Karpas-422 (cell line): ENCODE data around the gene ABO. TPM values are rescaled to one million over a fixed set of nuclear protein-coding genes. Genes with fewer than 3 reads are reported as not detected.

ENCODE experiments used
- DNase-seq: peaks from one replicate; pipeline ENCODE4 v3.0.0-alpha.2; 2015
- H2AFZ ChIP-seq: fragments of 200-600 bp; sonication (generic); 2 replicates; pipeline ENCODE4 v1.6.1; 2014; ENCODE audit warnings: antibody characterized with exemption, low read length, mixed read lengths
- H3K27ac ChIP-seq: fragments of 200-600 bp; sonication (generic); 2 replicates; pipeline ENCODE4 v1.5.1; 2014; ENCODE audit warnings: mild to moderate bottlenecking, low read length, moderate library complexity
- H3K27me3 ChIP-seq: fragments of 200-600 bp; sonication (generic); 2 replicates; pipeline ENCODE4 v1.6.1; 2014; ENCODE audit warnings: low read length, mixed read lengths
- H3K36me3 ChIP-seq: fragments of 200-600 bp; sonication (generic); 2 replicates; pipeline ENCODE4 v1.6.1; 2014; ENCODE audit warnings: low read length, mixed read lengths; ENCODE audit not compliant: insufficient read depth
- H3K4me1 ChIP-seq: fragments of 200-600 bp; sonication (generic); 2 replicates; pipeline ENCODE4 v1.6.1; 2014; ENCODE audit warnings: mild to moderate bottlenecking, low read length, mixed read lengths
- H3K4me2 ChIP-seq: fragments of 200-600 bp; sonication (generic); 2 replicates; pipeline ENCODE4 v1.6.1; 2014; ENCODE audit warnings: low read length, low read depth, mild to moderate bottlenecking; ENCODE audit not compliant: poor library complexity, severe bottlenecking
- H3K4me3 ChIP-seq: fragments of 200-600 bp; sonication (generic); 2 replicates; pipeline ENCODE4 v1.5.1; 2014; ENCODE audit warnings: mild to moderate bottlenecking, antibody characterized with exemption, low read length, mixed read lengths
- H3K79me2 ChIP-seq: fragments of 200-600 bp; sonication (generic); 2 replicates; pipeline ENCODE4 v1.6.1; 2014; ENCODE audit warnings: mild to moderate bottlenecking, low read length, mixed read lengths
- H3K9ac ChIP-seq: fragments of 200-600 bp; sonication (generic); 2 replicates; pipeline ENCODE4 v1.6.0; 2014; ENCODE audit warnings: low read length
- H3K9me2 ChIP-seq: fragments of 200-600 bp; sonication (generic), shearing (Covaris generic); replicated peaks from 2 replicates; pipeline ENCODE4 v1.6.0; 2014; ENCODE audit warnings: mild to moderate bottlenecking, low read length, moderate library complexity; ENCODE audit not compliant: insufficient read depth
- H3K9me3 ChIP-seq: fragments of 300-700, 200-600 bp; sonication (generic); 2 replicates; pipeline ENCODE4 v1.6.1; 2014; ENCODE audit warnings: low read length, mixed read lengths
- H4K20me1 ChIP-seq: fragments of 200-600 bp; sonication (generic); 2 replicates; pipeline ENCODE4 v1.6.1; 2014; ENCODE audit warnings: mild to moderate bottlenecking, antibody characterized with exemption, low read length, low read depth; ENCODE audit not compliant: insufficient read depth
- total RNA-seq: library from RNA; depleted of rRNA; stranded (reverse); fragments of >200 nt; shearing (Covaris generic); gene quantifications from 2 replicates; pipeline ENCODE4 v1.2.3, GENCODE V29; 2014; ENCODE audit warnings: low replicate concordance

ABO gene
- total RNA-seq, 1 experiment from 2014 or later, result not detected

GRCh38 chr9:133261753-133262120 is 13.3 kb downstream of the ABO start:
- Histone ChIP-seq H3K36me3 (no peaks in the 10 kb centered on the region), H3K4me2 (no peak overlapping the region), H2AFZ (no peak overlapping the region), H4K20me1 (no peaks in the 10 kb centered on the region), H3K27me3 (no peaks in the 10 kb centered on the region), H3K27ac (no peak overlapping the region), H3K9me3 (no peaks in the 10 kb centered on the region), H3K79me2 (no peaks in the 10 kb centered on the region), H3K9me2 (no peaks in the 10 kb centered on the region), H3K4me1 (no peaks in the 10 kb centered on the region), H3K9ac (no peak overlapping the region), H3K4me3 (no peak overlapping the region)
- DNase-seq, result no peak

- Histone ChIP-seq H3K36me3 (no peaks in the 10 kb centered on the region), H3K79me2 (no peaks in the 10 kb centered on the region), H4K20me1 (no peaks in the 10 kb centered on the region), H3K4me1 (no peaks in the 10 kb centered on the region), H3K27ac (no peak overlapping the region), H3K9ac (no peak overlapping the region), H3K4me2 (no peak overlapping the region), H3K27me3 (no peaks in the 10 kb centered on the region), H2AFZ (no peak overlapping the region), H3K4me3 (no peak overlapping the region), H3K9me3 (no peaks in the 10 kb centered on the region), H3K9me2 (no peaks in the 10 kb centered on the region)
- DNase-seq, result no peak
Observed at GRCh38 chr9:133261103-133261752, 13.8 kb downstream of the ABO start.

DNA sequence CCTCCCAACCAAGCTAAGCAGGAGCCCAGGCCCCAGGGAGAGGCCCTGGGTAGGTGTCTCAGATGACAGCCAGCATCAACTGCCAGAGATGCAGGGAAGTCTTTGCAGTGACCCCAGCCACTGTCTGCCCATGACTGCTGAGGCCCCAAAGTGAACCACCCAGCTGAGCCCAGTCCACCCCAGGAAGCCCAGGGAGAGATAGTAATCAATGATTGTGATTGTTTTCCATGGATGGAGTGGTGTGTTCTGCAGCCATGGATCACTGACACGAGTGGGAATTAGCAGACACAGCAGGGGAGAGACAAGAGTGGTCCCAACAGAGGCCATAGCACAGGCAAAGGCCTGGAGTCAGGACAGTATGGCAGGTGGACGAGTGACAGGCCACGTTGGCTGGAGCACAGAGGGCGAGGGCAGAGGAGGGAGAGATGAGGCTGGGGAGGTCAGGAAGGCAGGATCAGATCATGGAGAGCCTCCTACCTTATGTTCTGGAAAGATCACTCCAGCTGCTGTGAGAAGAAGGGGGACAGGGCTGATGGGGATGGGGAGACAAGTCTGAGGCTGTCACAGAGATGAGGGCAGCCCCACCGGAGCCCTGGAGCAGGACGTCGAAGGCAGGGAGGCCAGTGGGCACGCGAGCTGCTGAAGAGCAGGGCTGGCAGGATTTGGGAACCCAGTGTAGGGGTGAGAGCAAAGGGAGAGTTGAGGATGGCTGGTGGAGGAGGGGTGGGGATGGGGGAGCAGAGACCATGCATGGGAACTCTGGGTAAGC is 14.5 kb downstream of the ABO start:
- DNase-seq, result no peak
- no peaks in the 10 kb centered on the region for H3K79me2 ChIP-seq
- no peak overlapping the region for H3K9ac ChIP-seq
- H2AFZ ChIP-seq, result no peak overlapping the region
- H3K4me3 ChIP-seq, result no peak overlapping the region
- no peaks in the 10 kb centered on the region for H3K36me3 ChIP-seq
- no peaks in the 10 kb centered on the region for H3K27me3 ChIP-seq
- H3K9me3 ChIP-seq, result no peaks in the 10 kb centered on the region
- no peak overlapping the region for H3K27ac ChIP-seq
- no peaks in the 10 kb centered on the region for H3K9me2 ChIP-seq
- no peaks in the 10 kb centered on the region for H3K4me1 ChIP-seq
- H4K20me1 ChIP-seq, result no peaks in the 10 kb centered on the region
- no peak overlapping the region for H3K4me2 ChIP-seq

GRCh38 chr9:133258061-133259015 is 16.7 kb downstream of the ABO start:
- no peak overlapping the region for H3K27ac ChIP-seq
- H3K27me3 ChIP-seq, result no peaks in the 10 kb centered on the region
- H3K4me2 ChIP-seq, result no peak overlapping the region
- H3K79me2 ChIP-seq, result no peaks in the 10 kb centered on the region
- no peaks in the 10 kb centered on the region for H3K4me1 ChIP-seq
- no peaks in the 10 kb centered on the region for H3K9me2 ChIP-seq
- no peak for DNase-seq
- no peaks in the 10 kb centered on the region for H4K20me1 ChIP-seq
- no peak overlapping the region for H2AFZ ChIP-seq
- no peak overlapping the region for H3K9ac ChIP-seq
- no peak overlapping the region for H3K4me3 ChIP-seq
- H3K9me3 ChIP-seq, result no peaks in the 10 kb centered on the region
- H3K36me3 ChIP-seq, result no peaks in the 10 kb centered on the region

DNA sequence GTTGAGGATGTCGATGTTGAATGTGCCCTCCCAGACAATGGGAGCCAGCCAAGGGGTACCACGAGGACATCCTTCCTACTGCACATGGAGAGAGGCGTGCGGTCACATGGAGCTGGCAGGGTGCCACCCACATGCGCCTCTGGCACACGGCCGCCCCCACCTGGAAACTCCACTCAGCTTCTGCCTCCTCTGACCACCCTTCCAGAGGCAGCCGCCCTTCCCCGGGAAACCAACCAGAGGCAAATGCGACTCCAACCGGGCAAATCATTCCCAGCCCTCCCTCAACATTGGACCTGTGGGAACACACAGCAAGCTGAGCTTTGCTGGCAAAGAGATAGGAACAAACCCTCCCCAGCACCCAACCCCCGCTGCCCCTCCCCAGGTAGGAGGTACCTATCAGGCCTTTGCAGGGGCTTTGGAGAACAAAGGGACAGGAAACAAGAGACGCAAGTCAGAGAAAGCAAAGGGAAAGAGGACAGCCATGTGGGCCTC is 17.5 kb downstream of the ABO start:
- no peaks in the 10 kb centered on the region for H3K36me3 ChIP-seq
- H3K9me3 ChIP-seq, result no peaks in the 10 kb centered on the region
- no peak overlapping the region for H3K9ac ChIP-seq
- DNase-seq, result no peak
- no peaks in the 10 kb centered on the region for H3K27me3 ChIP-seq
- no peaks in the 10 kb centered on the region for H3K9me2 ChIP-seq
- no peak overlapping the region for H2AFZ ChIP-seq
- H4K20me1 ChIP-seq, result no peaks in the 10 kb centered on the region
- no peak overlapping the region for H3K27ac ChIP-seq
- H3K4me3 ChIP-seq, result no peak overlapping the region
- no peak overlapping the region for H3K4me2 ChIP-seq
- H3K79me2 ChIP-seq, result no peaks in the 10 kb centered on the region
- no peaks in the 10 kb centered on the region for H3K4me1 ChIP-seq

- Histone ChIP-seq H3K9me3 (no peaks in the 10 kb centered on the region), H3K9ac (no peak overlapping the region), H3K27ac (no peak overlapping the region), H3K36me3 (no peaks in the 10 kb centered on the region), H3K4me1 (no peaks in the 10 kb centered on the region), H3K4me2 (no peak overlapping the region), H2AFZ (no peak overlapping the region), H3K79me2 (no peaks in the 10 kb centered on the region), H3K27me3 (no peaks in the 10 kb centered on the region), H4K20me1 (no peaks in the 10 kb centered on the region), H3K4me3 (no peak overlapping the region), H3K9me2 (no peaks in the 10 kb centered on the region)
- DNase-seq, result no peak
Observed at GRCh38 chr9:133256686-133257091, 18.3 kb downstream of the ABO start.

DNA sequence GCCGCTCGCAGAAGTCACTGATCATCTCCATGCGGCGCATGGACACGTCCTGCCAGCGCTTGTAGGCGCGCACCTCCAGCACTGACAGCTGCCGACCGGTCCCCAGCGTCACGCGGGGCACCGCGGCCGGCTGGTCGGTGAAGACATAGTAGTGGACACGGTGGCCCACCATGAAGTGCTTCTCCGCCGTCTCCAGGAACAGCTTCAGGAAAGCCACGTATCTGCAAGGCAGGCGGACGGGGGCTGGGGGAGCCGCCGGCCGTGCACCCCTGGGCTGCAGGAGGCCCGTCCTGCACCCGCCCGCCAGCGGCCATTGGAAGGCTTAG is 18.9 kb downstream of the ABO start:
- Histone ChIP-seq H3K4me3 (no peak overlapping the region), H3K9me2 (no peaks in the 10 kb centered on the region), H4K20me1 (no peaks in the 10 kb centered on the region), H3K27me3 (no peaks in the 10 kb centered on the region), H3K9me3 (no peaks in the 10 kb centered on the region), H3K79me2 (no peaks in the 10 kb centered on the region), H3K27ac (no peak overlapping the region), H3K36me3 (no peaks in the 10 kb centered on the region), H3K4me2 (no peak overlapping the region), H3K9ac (no peak overlapping the region), H3K4me1 (no peaks in the 10 kb centered on the region), H2AFZ (no peak overlapping the region)
- DNase-seq, result no peak
